ENCODE measurements around the gene PHTF2.

GRCh38 chr7:77794000-77794399 is 4.6 kb upstream of the PHTF2 start:
- TF ChIP-seq POLR2A (IDR thresholded peaks at IDR 0.05; ENCODE audit: low read depth, low read length) (no peak), TAF1 (IDR thresholded peaks at IDR 0.05; ENCODE audit: borderline replicate concordance, low read depth, low read length) (no peak)

Measured in GM12892 (cell line).